ENCODE measurements around the gene EDARADD.
"Not testable (repeated sequence)": the region's sequence is repeated elsewhere in the genome, so short reads cannot be mapped to it uniquely, and the experiment has no call there.

Gene EDARADD

DNA sequence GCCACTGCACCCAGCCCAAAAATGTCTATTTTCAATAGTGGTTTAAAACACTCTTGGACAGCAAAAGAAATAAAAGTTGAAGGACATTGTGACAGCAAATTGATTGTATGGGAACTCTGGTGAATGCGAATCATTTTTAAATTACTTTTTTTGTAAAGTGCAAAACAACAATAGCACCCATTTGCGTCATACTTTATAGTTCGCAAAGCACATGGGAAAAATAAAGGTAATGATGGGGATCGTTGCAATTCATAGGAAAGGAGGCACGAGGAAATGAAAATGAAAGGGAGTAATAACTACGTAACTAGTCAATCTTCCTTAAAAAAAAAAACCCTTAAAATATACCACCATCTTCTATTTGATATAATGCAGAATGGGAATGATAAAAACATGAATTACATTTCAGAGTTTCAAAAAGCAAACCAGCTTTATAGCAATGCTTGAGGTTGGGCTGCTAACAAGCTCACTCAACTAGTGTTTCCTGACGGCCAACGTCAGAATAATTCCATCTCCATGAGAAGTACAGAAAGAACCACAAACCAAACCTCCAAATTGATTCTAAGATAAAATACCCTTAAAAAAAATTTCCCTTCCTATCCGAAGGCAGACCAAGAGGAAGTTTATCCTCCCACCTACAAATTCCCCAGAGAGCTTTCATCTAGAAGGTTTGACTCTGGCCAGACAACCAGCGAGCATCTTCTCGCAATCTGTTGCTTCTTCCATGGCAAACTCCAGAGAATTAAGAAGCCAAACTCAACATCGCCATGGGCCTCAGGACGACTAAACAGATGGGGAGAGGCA, at the start of gene EDARADD:
TSS of gene EDARADD (plus strand) at position 606 of the 801 bp plus-strand sequence. CDS start at position 765, 159 bp downstream.
- FAIRE-seq = no peak

DNA sequence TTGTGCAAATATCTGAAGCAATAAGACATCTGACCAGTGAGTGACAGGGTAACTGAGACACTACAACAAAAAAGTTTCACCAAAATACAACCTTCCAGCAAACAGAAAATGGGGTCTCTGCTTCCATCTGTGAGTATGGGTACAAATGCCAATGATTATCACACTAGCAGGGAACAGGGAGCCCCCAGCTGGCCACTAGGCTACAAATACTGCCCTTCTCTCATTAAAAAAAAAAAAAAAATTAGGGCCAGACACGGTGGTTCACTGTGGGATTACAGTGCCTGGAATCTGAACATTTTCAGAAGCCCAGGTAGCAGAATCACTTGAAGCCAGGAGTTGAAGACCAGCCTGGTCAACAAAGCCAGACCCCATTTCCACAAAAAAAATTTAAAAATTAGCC, 48.4 kb upstream of the EDARADD start:
- no peak for FAIRE-seq

DNA sequence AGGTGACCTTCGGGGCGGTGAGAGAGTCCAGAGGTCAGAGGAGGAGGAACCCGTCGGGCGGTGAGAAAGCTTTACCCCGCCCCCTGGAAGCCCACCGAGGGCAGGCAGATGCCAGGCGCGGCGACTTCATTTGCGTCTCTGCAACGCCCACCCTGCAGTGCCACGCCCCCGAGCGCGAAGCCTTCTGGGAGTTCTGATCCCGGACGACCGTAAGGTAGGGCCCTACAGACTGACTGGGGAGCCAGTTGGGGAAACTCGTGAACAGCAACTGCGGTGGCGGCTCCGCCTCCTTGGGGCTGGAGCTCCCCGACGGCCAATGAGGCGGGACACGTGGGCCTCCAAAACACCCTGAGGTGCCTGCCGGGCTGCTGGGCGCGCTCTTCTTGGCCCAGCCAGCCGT, 46.0 kb upstream of the EDARADD start:
- no peak for FAIRE-seq

DNA sequence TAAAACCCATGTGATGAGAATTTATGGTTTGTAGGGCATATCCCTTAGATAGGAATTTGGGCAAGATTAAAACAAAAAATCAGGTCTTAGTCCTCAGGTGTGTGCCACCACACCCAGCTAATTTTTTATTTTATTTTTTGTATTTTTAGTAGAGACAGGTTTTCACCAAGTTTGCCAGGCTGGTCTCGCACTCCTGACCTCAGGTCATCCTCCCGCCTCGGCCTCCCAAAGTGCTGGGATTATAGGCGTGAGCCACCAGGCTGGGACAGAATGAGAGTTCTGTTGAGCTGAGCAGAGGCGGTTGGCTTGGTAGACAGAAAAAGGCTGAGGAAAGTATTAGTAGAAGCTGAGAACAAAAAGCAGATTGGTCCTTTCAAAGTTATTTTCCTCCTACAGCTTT, 43.8 kb upstream of the EDARADD start:
- FAIRE-seq = no peak

DNA sequence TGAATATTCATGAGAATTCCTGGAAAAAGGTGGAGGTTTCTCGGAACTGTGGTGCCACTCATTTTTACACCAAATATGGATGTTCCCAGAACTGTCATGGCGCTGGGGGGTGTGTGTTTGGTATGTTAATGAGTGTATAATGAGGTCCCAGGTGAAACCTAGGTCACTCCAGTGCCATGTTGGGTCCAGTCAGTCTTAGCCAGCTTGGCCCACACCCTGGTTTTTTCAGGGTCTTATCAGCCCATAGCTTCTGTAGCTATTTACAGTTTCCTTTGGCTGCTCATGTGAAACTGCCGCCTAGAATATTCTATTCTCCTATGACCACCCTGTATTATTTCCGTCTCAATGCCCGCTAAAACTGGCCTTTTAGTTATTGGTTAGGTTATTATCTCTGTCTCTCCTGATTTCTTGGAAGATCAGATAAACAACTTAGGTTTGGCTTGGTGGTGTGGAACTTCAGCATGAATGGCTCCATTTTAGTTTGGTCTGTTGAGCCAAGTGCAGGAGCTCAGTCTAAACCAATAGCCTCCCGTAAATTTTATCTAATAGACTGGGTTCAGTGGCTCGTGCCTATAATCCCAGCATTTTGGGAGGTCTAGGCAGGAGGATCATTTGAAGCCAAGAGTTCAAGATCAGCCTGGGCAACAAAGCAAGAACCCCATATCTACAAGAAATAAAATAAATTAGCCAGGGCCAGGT, 42.1 kb upstream of the EDARADD start:
- no peak for FAIRE-seq

DNA sequence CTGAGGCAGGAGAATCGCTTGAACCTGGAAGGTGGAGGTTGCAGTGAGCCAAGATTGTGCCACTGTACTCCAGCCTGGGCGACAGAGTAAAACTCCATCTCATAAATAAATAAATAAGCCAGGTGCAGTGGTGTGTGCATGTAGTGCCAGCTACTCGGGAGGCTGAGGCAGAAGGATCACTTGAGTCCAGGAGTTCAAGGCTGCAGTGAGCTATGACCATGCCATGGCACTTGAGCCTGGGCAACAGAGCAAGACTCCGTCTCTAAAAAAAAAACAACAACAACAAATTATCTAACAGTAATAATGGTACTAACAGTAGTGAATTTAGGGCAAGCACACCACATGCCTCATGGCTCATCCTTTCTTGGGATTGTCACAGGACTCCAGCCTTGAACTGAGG, 41.3 kb upstream of the EDARADD start:
- FAIRE-seq = not testable (repeated sequence)

DNA sequence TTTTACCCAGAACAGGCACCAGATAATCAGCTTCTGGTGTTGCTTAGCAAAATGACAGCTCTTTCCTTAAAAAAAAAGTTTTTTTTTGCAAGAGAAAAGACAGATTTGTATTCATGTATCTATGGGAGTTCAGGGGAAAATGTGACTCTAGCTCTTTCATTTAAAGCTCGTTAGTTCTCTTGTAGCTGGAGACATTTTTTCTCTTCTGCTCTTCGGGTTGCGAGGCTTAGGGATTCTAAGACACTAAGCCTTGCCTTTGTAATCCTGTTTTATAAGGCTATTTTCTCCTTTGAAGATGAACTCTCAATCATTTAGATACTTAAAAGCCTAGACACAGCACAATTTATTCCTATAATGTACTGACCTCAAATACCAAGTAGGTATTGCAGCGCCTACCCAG, 40.3 kb upstream of the EDARADD start:
- FAIRE-seq = no peak

DNA sequence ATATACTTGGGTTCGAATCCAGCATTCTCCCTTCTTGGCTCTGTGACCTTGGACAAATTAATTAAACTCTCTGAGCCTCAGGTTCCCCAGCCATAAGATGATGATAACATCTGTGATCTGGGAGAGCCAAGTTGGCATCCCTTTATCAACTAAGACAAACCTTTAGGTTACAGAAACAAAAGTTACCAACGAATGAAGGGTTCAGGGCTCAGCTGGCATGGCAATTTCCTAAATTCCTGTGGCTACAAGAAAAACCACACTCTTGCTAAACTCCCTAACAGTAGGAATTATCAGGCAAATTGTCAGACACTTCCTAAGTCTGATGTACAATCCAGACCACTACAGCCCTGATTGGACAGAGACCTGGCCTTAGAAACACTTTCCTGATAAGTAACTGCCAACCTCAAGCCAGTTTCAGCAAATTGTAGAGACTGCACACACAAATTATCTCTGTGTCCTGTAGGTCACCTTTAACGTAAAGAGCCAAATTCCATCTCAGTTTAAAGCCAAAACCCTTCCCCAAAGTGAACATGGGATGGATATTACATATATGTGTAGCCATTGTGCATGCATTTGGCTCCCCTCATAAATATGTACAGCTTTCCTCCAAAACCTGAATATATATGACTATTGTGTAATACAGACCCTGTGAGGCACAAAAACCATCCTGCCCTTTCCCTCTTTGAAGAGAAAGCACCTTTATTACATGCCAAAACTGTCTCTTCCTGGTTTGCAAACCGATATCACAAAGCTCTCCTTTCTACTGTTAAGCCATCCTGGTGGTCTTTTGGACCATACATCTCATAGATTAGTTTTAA, 39.5 kb upstream of the EDARADD start:
- no peak for FAIRE-seq

DNA sequence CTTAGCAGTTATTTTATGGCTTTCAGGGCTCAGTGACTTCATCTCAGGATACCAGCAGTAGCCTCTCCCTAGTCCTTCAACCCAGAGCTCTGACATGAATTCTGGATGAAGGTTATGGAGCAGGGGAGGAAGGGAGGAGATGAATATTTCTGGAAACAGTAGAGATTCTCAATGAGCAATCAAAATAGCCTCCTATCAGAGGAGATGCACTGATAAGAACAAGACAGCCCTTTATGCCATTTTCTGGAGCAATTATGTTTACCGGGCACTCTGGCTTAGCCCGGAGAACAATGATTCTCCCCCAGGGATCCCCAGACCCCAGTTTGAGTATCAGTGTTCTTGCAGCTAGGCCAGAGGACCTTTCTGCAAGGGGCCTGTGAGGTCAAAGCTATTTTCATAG, 37.9 kb upstream of the EDARADD start:
- FAIRE-seq = no peak

DNA sequence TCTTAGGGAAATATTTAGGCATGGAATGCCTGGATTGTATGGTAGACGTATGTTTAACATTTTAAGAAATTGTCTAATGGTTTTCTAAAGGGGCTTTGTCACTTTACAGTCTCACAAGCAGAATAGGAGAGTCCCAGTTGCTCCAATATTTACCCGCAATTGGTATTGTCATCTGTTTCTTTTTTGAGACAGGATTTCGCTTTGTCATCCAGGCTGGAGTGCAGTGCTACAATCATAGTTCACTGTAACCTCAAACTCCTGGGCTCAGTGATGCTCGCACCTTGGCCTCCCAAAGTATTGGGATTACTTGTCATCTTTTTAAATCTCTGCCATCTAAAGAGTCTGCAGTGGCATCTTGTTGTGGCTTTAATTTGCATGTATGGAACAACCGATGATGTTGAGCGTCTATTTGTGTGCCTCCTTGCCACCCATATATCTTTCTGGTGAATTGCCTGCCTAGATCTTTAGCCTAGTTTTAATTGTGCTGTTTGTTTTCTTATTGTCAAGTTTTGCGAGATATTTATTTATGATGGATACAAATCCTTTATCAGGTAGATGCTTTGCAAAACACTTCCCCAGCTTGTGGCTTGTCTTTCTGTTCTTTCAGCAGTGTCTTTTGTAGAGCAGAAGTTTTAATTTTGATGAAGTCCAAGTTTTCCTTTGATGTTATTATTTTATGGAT, 32.0 kb upstream of the EDARADD start:
- FAIRE-seq = no peak

DNA sequence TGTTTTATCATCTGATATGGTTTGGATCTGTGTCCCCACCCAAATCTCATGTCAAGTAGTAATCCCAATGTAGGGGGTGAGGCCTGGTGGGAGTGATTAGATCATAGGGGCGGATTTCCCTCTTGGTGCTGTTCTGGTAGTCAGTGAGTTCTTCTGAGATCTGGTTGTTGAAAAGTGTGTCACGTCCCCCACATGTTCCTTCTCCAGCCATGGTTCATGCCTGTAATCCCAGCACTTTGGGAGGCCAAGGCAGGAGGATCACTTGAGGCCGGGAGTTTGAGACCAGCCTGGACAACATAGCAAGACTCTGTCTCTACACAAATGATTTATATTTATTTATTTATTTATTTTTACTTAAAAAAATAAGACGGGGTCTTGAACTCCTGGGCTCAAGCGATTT, 30.8 kb upstream of the EDARADD start:
- no peak for FAIRE-seq

DNA sequence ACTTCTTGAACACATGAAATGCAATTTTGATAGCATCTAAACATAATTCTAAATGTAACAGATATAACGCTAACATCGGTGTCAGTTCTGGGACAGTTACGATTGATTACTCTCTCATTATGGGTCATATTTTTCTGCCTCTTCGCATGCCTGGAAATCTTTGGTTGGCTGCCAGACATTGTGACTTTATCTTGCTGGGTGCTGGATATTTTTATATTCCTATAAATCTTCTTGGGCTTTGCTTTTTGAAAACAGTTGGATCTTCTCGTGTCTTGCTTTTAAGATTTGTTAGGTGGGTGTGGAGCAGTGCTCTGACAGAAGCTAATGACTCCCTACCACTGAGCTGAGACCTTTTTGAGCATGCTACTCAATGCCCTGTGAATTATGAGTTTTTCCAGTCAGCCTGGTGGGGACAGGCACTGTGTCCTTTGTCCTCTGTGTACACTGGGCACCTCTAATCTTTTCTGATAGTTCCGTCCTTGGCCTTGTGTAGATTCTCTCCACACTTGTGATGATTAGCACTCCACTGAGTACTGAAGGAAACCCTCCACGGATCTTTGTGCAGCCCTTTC, 28.0 kb upstream of the EDARADD start:
- FAIRE-seq = no peak

DNA sequence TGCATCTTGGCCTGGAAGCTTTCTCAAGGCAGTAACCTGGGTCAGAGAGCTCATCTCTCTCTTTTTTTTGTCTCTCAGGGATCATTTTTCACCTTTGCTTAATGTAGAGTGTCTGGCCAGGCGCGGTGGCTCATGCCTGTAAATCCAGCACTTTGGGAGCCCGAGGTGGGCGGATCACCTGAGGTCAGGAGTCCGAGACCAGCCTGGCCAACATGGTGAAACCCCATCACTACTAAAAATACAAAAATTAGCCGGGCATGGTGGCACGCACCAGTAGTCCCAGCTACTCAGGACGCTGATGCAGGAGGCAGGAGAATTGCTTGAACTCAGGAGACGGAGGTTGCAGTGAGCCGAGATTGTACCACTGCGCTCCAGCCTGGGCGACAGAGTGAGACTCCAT, 27.4 kb upstream of the EDARADD start:
- not testable (repeated sequence) for FAIRE-seq

DNA sequence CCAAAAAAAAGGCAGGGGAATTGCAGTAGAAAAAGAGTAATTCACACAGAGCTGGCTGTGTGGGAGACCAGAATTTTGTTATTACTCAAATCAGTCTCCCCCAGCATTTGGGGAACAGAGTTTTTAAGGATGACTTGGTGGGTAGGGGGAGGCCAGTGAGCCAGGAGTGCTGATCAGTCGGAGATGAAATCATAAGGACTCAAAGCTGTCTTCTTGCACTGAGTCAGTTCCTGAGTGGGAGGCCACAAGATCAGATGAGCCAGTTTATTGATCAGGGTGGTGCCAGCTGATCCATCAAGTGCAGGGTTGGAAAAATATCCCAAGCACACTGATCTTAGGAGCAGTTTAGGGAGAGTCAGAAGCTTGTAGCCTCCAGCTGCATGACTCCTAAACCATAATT, 23.7 kb upstream of the EDARADD start:
- no peak for FAIRE-seq

DNA sequence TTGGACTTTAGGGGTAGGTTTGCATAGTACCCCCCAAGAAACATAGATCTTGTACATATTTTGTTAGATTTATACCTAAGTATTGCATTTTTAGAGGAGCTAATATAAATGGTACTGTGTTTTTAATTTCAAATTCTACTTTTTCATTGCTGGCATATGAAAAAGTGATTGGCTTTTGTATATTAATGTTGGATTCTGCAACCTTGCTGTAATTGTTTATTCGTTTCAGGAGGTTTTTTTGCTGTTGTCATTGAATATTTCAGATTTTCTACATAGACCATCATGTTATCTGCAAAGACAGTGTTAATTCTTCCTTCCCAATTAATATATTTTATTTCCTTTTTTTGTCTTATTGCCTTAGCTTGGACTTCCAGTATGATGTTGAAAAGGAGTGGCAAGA, 23.0 kb upstream of the EDARADD start:
- FAIRE-seq = no peak

DNA sequence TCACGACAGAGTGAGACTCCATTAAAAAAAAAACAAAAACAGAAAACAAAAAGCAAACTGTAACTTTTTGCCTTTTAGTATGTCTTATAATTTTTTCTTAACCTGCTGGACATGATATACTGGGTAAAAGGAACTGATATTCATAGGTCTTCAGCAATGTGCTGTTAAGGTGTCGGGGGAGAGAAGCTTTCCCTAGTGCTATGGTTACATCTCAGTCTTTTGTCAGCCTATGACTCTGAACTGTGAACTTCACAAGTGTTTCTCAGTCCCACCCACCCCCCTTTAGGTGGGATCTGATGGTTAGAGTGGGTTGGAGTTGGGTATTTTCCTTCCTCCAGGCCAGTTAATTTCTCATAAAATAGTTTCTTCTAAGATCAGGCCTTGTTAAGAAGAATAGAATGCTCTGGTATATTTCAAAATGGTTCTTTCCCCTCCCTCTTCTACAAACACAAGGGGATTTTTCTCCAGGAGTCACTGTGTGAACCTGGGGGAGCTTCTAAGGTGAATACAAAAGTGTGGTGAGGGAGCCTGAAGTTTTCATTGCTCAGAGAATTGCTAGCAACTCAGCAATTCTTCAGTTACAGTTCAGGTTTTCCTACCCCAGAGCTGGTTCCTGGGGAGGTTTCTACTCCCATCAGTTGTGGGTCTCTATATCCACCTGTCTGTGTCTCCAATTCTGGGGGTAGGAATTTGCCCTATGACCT, 16.1 kb upstream of the EDARADD start:
- FAIRE-seq = no peak

DNA sequence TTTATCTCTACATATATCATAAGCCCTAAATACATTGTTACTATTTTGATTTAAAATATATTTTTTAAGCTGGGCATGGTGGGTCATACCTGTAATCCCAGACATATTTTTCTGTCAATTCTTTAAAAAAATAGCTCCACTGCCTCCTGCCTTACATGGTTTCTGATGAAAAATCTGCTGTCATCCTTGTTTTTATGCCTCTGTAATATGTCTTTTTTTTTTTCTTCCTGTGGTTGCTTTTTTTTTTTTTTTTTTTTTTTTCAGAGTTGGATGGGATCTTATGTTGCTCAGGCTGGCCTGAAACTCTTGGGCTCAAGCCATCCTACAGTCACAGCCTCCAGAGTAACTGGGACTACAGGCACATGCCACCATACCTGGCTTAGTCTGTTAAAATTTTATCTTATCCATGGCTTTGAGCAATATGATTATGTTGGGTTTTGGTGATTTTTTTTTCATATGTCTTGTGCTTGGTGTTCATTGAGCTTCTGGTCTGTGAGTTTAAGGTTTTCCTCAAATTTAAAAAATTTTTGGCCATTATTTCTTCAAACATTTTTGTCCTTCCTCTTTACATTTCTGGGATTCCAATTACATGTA, 12.4 kb upstream of the EDARADD start:
- FAIRE-seq = no peak

DNA sequence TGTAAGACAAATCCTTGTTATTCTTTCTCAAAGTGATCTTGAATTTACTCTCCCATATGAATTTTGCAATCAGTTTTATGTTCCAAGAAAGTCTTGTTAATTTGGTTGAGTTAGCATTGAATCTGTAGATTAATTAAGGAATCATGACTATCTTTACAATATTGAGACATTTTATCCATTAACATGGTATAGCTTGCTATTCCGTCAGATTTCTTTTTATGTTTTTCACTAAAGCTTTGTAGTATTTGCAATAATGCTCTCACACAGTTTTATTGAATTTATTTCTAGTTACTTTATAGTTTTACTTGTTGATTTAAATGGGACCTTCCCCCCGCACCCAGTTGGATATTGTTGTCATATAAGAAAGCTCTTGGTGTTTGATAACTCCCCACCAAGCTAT, 5.8 kb upstream of the EDARADD start:
- no peak for FAIRE-seq

DNA sequence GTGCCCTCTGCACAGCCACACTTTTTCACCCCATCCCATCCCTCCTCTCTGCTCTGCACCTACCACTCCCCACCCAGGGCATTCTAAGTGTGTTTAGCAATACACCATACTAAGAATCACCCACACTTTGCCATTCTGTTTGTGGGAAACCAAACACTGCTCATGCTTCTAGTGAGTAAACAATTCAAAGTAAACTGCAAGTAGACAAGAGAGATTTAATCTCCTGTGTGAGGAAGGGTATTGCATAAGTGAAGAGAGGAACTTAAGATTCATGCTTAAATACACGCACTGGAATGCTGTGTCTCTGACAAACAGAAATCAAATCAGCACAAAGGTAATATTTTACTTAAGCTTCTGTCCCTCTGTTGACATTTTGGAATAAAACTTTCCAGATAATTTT, 4.8 kb upstream of the EDARADD start:
- FAIRE-seq = no peak

DNA sequence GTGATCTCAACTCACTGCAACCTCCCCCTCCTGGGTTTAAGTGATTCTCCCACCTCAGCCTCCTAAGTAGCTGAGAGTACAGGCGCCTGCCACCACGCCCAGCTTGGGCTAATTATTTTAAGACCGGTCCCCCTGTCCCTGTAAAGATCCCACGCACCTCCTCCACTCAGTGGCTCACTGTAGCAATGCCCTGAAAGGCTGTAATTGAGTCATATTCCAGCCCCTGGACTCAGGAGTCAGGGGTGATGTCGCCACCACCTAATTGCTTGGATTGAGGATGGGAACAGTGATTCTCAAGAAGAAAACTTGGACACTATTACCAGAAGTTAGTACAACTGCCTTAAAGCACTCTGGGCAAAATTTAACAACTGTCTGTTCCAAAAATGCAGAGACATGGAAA, 3.1 kb upstream of the EDARADD start:
- no peak for FAIRE-seq

DNA sequence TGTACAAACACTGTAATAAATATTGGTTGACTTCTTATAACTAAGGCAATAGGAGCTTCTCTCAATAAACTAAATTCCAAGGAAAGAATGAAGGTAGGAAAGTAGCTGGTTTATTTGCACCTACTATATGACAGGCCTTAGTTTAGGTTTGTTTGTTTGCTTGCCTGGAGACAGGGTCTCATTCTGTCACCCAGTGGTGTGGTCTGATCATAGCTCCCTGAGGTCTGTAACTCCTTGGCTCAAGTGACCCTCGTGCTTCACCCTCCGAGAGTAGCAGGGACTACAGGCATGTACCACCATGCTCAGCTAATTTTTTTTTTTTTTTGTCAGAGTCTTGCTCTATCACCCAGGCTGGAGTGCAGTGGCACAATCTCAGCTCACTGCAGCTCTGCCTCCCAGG, 1.9 kb upstream of the EDARADD start:
- no peak for FAIRE-seq

DNA sequence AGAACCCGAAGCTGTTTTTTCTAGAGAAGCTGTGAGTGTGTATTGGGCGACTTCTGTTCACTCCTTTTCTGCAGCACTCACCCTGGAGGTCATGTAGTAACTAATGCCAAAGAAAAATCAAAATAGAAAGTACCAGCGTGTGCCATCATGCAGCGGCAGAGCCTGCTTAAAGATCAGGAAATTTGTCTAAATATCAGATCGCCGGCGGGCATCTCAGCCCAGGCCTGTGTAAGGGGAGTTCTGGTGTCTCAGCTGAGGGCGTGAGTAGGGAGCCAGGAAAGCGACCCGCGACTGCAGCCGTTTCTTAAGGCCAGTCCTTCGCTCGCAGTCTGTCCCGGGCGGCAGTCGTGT, 768 bp downstream of the EDARADD start:
- no peak for FAIRE-seq
